HG03571 (cell line): ENCODE results near the gene KRTAP4-1.
"Not testable (repeated sequence)": the region's sequence is repeated elsewhere in the genome, so short reads cannot be mapped to it uniquely, and the experiment has no call there.

Source experiments
- ATAC-seq: cut with Tn5 transposase; IDR thresholded peaks from one replicate; pipeline ENCODE4 v1.9.1; 2021; ENCODE audit not compliant: unreplicated experiment

Gene KRTAP4-1

GRCh38 chr17:41184480-41184961, at the start of gene KRTAP4-1:
Gene KRTAP4-1, minus strand, starts transcription at chr17:41184911. Its CDS starts 57 bp downstream, at chr17:41184854.
- ATAC-seq = no peak

GRCh38 chr17:41232399-41233105, 47.8 kb upstream of the KRTAP4-1 start, which contains the start of gene KRTAP9-3:
Gene KRTAP9-3, plus strand, starts transcription at chr17:41232449. Its CDS starts 53 bp downstream, at chr17:41232502.
- not testable (repeated sequence) for ATAC-seq

- ATAC-seq = no peak
These were observed 47.0 kb upstream of the KRTAP4-1 start for GRCh38 chr17:41231731-41232130.

- no peak for ATAC-seq
These were observed 45.4 kb upstream of the KRTAP4-1 start for GRCh38 chr17:41230094-41230493.

- not testable (repeated sequence) for ATAC-seq
These were observed 41.9 kb upstream of the KRTAP4-1 start, which contains the start of gene KRTAP9-2 for GRCh38 chr17:41226598-41227095. Gene KRTAP9-2, plus strand, starts transcription at chr17:41226648. Its CDS starts 7 bp downstream, at chr17:41226655.

GRCh38 chr17:41226051-41226450, 41.3 kb upstream of the KRTAP4-1 start:
- ATAC-seq = no peak

- no peak for ATAC-seq
These were observed 39.1 kb upstream of the KRTAP4-1 start for GRCh38 chr17:41223821-41224220.

- ATAC-seq = no peak
These were observed 31.0 kb upstream of the KRTAP4-1 start for GRCh38 chr17:41215681-41216080.

GRCh38 chr17:41212524-41213169, 27.9 kb upstream of the KRTAP4-1 start:
- no peak for ATAC-seq

GRCh38 chr17:41211845-41212466, 27.2 kb upstream of the KRTAP4-1 start:
- no peak for ATAC-seq

GRCh38 chr17:41199421-41200078, 14.8 kb upstream of the KRTAP4-1 start:
- ATAC-seq = no peak

- ATAC-seq = no peak
These were observed 11.4 kb upstream of the KRTAP4-1 start for GRCh38 chr17:41196068-41196467.

- no peak for ATAC-seq
These were observed 5.6 kb upstream of the KRTAP4-1 start for GRCh38 chr17:41190328-41190727.

- not testable (repeated sequence) for ATAC-seq
These were observed 5.2 kb upstream of the KRTAP4-1 start, which contains the start of gene KRTAP9-1 for GRCh38 chr17:41189837-41190318. Gene KRTAP9-1, plus strand, starts transcription at chr17:41189887. Its CDS starts 0 bp downstream, at chr17:41189887.

- no peak for ATAC-seq
These were observed 2.2 kb upstream of the KRTAP4-1 start for GRCh38 chr17:41186872-41187271.

- ATAC-seq = no peak
These were observed 290 bp upstream of the KRTAP4-1 start for GRCh38 chr17:41185001-41185400.

GRCh38 chr17:41178843-41179616, 5.7 kb downstream of the KRTAP4-1 start:
- ATAC-seq = no peak

- no peak for ATAC-seq
These were observed 6.4 kb downstream of the KRTAP4-1 start for GRCh38 chr17:41178341-41178740.

GRCh38 chr17:41177727-41178271, 6.9 kb downstream of the KRTAP4-1 start, which contains the start of gene KRTAP4-2:
Gene KRTAP4-2, minus strand, starts transcription at chr17:41178221. Its CDS starts 57 bp downstream, at chr17:41178164.
- no peak for ATAC-seq
